ENCODE measurements around the gene TNFRSF18. TPM values are rescaled to one million over a fixed set of nuclear protein-coding genes. Genes with fewer than 3 reads are reported as not detected.

The TNFRSF18 gene
- total RNA-seq, 1 donor, result not detected

- H3K4me3 ChIP-seq (ENCODE audit: low read depth, low read length), result no peak overlapping the region
- no peak for DNase-seq (ENCODE audit: low read depth)
- no peak for TF ChIP-seq CTCF (IDR thresholded peaks at IDR 0.05; ENCODE audit: insufficient read depth, low read depth, low read length)
Measured at GRCh38 chr1:1244192-1244811, 37.9 kb upstream of the TNFRSF18 start.

- no peak for DNase-seq (ENCODE audit: low read depth)
- H3K4me3 ChIP-seq (ENCODE audit: low read depth, low read length), result no peak overlapping the region
- TF ChIP-seq CTCF (IDR thresholded peaks at IDR 0.05; ENCODE audit: insufficient read depth, low read depth, low read length), result no peak
Measured at GRCh38 chr1:1243807-1244191, 37.4 kb upstream of the TNFRSF18 start.

- no peak overlapping the region for H3K4me3 ChIP-seq (ENCODE audit: low read depth, low read length)
- no peak for TF ChIP-seq CTCF (IDR thresholded peaks at IDR 0.05; ENCODE audit: insufficient read depth, low read depth, low read length)
- no peak for DNase-seq (ENCODE audit: low read depth)
Measured at GRCh38 chr1:1243266-1243660, 36.9 kb upstream of the TNFRSF18 start.

GRCh38 chr1:1242461-1243265 lies 36.3 kb upstream of the TNFRSF18 start:
- no peak for DNase-seq (ENCODE audit: low read depth)
- H3K4me3 ChIP-seq (ENCODE audit: low read depth, low read length), result no peak overlapping the region
- TF ChIP-seq CTCF (IDR thresholded peaks at IDR 0.05; ENCODE audit: insufficient read depth, low read depth, low read length), result no peak

- DNase-seq (ENCODE audit: low read depth), result no peak
- TF ChIP-seq CTCF (IDR thresholded peaks at IDR 0.05; ENCODE audit: insufficient read depth, low read depth, low read length), result no peak
- H3K4me3 ChIP-seq (ENCODE audit: low read depth, low read length), result no peak overlapping the region
Measured at GRCh38 chr1:1241588-1242219, 35.3 kb upstream of the TNFRSF18 start.

- DNase-seq (ENCODE audit: low read depth), result no peak
- H3K4me3 ChIP-seq (ENCODE audit: low read depth, low read length), result no peak overlapping the region
- TF ChIP-seq CTCF (IDR thresholded peaks at IDR 0.05; ENCODE audit: insufficient read depth, low read depth, low read length), result no peak
Measured at GRCh38 chr1:1240822-1241587, 34.6 kb upstream of the TNFRSF18 start.
